Liver (tissue), 9 donors: Measurements from ENCODE around the gene PELI2. TPM values are rescaled to one million over a fixed set of nuclear protein-coding genes. Genes with fewer than 3 reads are reported as not detected.

Experiments
- DNase-seq: peaks from one replicate; pipeline ENCODE4 v3.0.0-alpha.2; 2017; ENCODE audit warnings: low spot score
- H3K27ac ChIP-seq, 2 donors: one replicate each; pipeline ENCODE4 v1.7.0; 2013; ENCODE audit warnings: inconsistent platforms in 2 of 2, low read length in 2 of 2, control low read depth in 1 of 2, low read depth in 1 of 2, mild to moderate bottlenecking in 1 of 2
- H3K27me3 ChIP-seq, 4 donors: one replicate each; pipeline versions ENCODE4 v1.6.1 to v1.7.0; 2013; ENCODE audit warnings: low read length in 3 of 4, inconsistent platforms in 1 of 4, mild to moderate bottlenecking in 1 of 4, moderate library complexity in 1 of 4; ENCODE audit not compliant: control insufficient read depth in 4 of 4, insufficient read depth in 4 of 4
- H3K36me3 ChIP-seq, 4 donors: one replicate each; pipeline versions ENCODE4 v1.6.1 to v1.7.0; 2013; ENCODE audit warnings: low read length in 3 of 4, mild to moderate bottlenecking in 3 of 4, low read depth in 1 of 4, moderate library complexity in 1 of 4; ENCODE audit not compliant: control insufficient read depth in 4 of 4, insufficient read depth in 3 of 4
- H3K4me1 ChIP-seq, 4 donors: one replicate each; pipeline versions ENCODE4 v1.6.1 to v1.7.0; 2013; ENCODE audit warnings: low read length in 3 of 4, mild to moderate bottlenecking in 3 of 4, moderate library complexity in 1 of 4; ENCODE audit not compliant: control insufficient read depth in 4 of 4, insufficient read depth in 4 of 4
- H3K4me3 ChIP-seq, 3 donors: one replicate each; pipeline versions ENCODE4 v1.6.1 to v1.7.0; 2013; ENCODE audit warnings: low read length in 3 of 3, control low read depth in 1 of 3, low read depth in 1 of 3, mild to moderate bottlenecking in 1 of 3
- H3K9ac ChIP-seq, 2 donors: one replicate each; pipeline ENCODE4 v1.7.0; 2013; ENCODE audit warnings: low read length in 2 of 2, mild to moderate bottlenecking in 2 of 2, moderate library complexity in 2 of 2, control low read depth in 1 of 2, low read depth in 1 of 2
- H3K9me3 ChIP-seq, 4 donors: one replicate each; pipeline versions ENCODE4 v1.6.1 to v1.7.0; 2013; ENCODE audit warnings: low read length in 3 of 4; ENCODE audit not compliant: control insufficient read depth in 4 of 4
- ATF3 ChIP-seq: IDR thresholded peaks from 2 replicates; pipeline ENCODE4 v1.6.1; 2016; ENCODE audit warnings: antibody characterized with exemption
- CTCF ChIP-seq: fragments of 150-350 bp; IDR thresholded peaks from 2 replicates; pipeline ENCODE4 v1.5.1; 2017; ENCODE audit warnings: improper control_type of control experiment, low read depth, low read length; ENCODE audit not compliant: missing input control
- EGR1 ChIP-seq, 2 donors: IDR thresholded peaks; 2 replicates each; pipeline ENCODE4 v1.6.1; 2016 to 2018; ENCODE audit warnings: antibody characterized with exemption in 2 of 2, low read depth in 2 of 2
- FOXA1 ChIP-seq: IDR thresholded peaks from 2 replicates; pipeline ENCODE4 v1.6.1; 2016; ENCODE audit warnings: antibody characterized with exemption
- FOXA2 ChIP-seq: IDR thresholded peaks from 2 replicates; pipeline ENCODE4 v1.6.1; 2016; ENCODE audit warnings: antibody characterized with exemption
- HNF4A ChIP-seq, 2 donors: conservative IDR thresholded peaks; 2 replicates each; pipeline ENCODE4 v1.6.1; 2016; ENCODE audit warnings: antibody characterized with exemption in 2 of 2, mild to moderate bottlenecking in 2 of 2
- HNF4G ChIP-seq: IDR thresholded peaks from 2 replicates; pipeline ENCODE4 v1.6.1; 2016; ENCODE audit warnings: antibody characterized with exemption
- JUND ChIP-seq, 2 donors: IDR thresholded peaks; 2 replicates each; pipeline ENCODE4 v1.6.1; 2016; ENCODE audit warnings: antibody characterized with exemption in 2 of 2
- MAX ChIP-seq: IDR thresholded peaks from 2 replicates; pipeline ENCODE4 v1.6.1; 2016; ENCODE audit warnings: antibody characterized with exemption
- RAD21 ChIP-seq, 2 donors: IDR thresholded peaks; 2 replicates each; pipeline ENCODE4 v1.6.1; 2016; ENCODE audit warnings: antibody characterized with exemption in 2 of 2, mild to moderate bottlenecking in 2 of 2
- REST ChIP-seq: IDR thresholded peaks from 2 replicates; pipeline ENCODE4 v1.6.1; 2016; ENCODE audit warnings: antibody characterized with exemption, mild to moderate bottlenecking
- RXRA ChIP-seq, 2 donors: IDR thresholded peaks; 2 replicates each; pipeline ENCODE4 v1.6.1; 2017 to 2018; ENCODE audit warnings: antibody characterized with exemption in 2 of 2, mild to moderate bottlenecking in 1 of 2
- TAF1 ChIP-seq: conservative IDR thresholded peaks from 2 replicates; pipeline ENCODE4 v1.6.1; 2016; ENCODE audit warnings: antibody characterized with exemption, mild to moderate bottlenecking
- YY1 ChIP-seq: IDR thresholded peaks from 2 replicates; pipeline ENCODE4 v1.6.1; 2016; ENCODE audit warnings: antibody characterized with exemption, mild to moderate bottlenecking
- ZBTB33 ChIP-seq: IDR thresholded peaks from 2 replicates; pipeline ENCODE4 v1.6.1; 2016; ENCODE audit warnings: antibody characterized with exemption
- WGBS: extraction: QIAGEN DNeasy Blood & Tissue Kit; methylation state at CpG from one replicate; pipeline ENCODE4 v1.1.7; 2013; 5-methylcytosine and 5-hydroxymethylcytosine counted together
- polyA plus RNA-seq, 2 donors: library from polyadenylated mRNA; stranded (reverse) in 1 of 2; unstranded in 1 of 2; fragments of 200-250 nt in 1 of 2; fragments of >200 nt in 1 of 2; fragmentation: Nextera tagmentation in 1 of 2; extraction: Ambion mirVana in 1 of 2; gene quantifications; one replicate each; pipeline versions ENCODE4 v1.2.1 to v1.2.3, GENCODE V29; 2013 to 2015
- total RNA-seq, 2 donors: library from RNA; depleted of rRNA; stranded (reverse); fragments of >200 nt; gene quantifications; one replicate each; pipeline ENCODE4 v1.2.3, GENCODE V29; 2014
- donor health status: healthy.
- donor health status: healthy.
- donor health status: healthy.
- donor health status: healthy.
- donor health status: healthy.

Gene PELI2
- total and polyA plus RNA-seq, 4 donors, result 0.68 to 2.9 (median 1.2) TPM

GRCh38 chr14:56290195-56290594 lies 172.0 kb downstream of the PELI2 start:
- WGBS, result 96% methylated on average over 14 of the region's 14 CpGs
- TF ChIP-seq FOXA1, result no peak
- TF ChIP-seq TAF1, result no peak
- TF ChIP-seq HNF4G, result no peak
- TF ChIP-seq EGR1 (IDR thresholded peaks at IDR 0.05; ENCODE audit: low read depth in 2 of 2), result no peak
- TF ChIP-seq JUND (IDR thresholded peaks at IDR 0.05), result no peak
- no peak for TF ChIP-seq CTCF
- TF ChIP-seq RAD21 (IDR thresholded peaks at IDR 0.05), result no peak
- no peaks in the 10 kb centered on the region for H3K9me3 ChIP-seq
- no peak for DNase-seq
- no peak overlapping the region for H3K27ac ChIP-seq
- H3K9ac ChIP-seq, result no peak overlapping the region
- H3K4me3 ChIP-seq, result no peak overlapping the region
- no peaks in the 10 kb centered on the region for H3K4me1 ChIP-seq
- no peaks in the 10 kb centered on the region for H3K27me3 ChIP-seq
- peaks cover 0 to 2% (median 0%) of the 10 kb centered on the region in 4 donors for H3K36me3 ChIP-seq

GRCh38 chr14:56292970-56293369 lies 174.8 kb downstream of the PELI2 start:
- TF ChIP-seq CTCF (no peak), RAD21 (IDR thresholded peaks at IDR 0.05) (no peak), FOXA2 (no peak), YY1 (no peak), HNF4G (no peak), JUND (IDR thresholded peaks at IDR 0.05) (no peak), ZBTB33 (no peak), HNF4A (conservative IDR thresholded peaks at IDR 0.05) (no peak), ATF3 (no peak), EGR1 (IDR thresholded peaks at IDR 0.05; ENCODE audit: low read depth in 2 of 2) (no peak), TAF1 (no peak), REST (no peak), FOXA1 (no peak), MAX (no peak), RXRA (IDR thresholded peaks at IDR 0.05) (no peak)
- WGBS, result 96% methylated on average over 3 of the region's 3 CpGs
- Histone ChIP-seq H3K9ac (no peak overlapping the region), H3K36me3 (peaks cover 0 to 2% (median 0%) of the 10 kb centered on the region in 4 donors), H3K27me3 (no peaks in the 10 kb centered on the region), H3K27ac (no peak overlapping the region), H3K4me1 (no peaks in the 10 kb centered on the region), H3K4me3 (no peak overlapping the region), H3K9me3 (no peaks in the 10 kb centered on the region)
- DNase-seq, result no peak
